Omental fat pad (tissue), 4 donors: ENCODE results near the gene CRYBA1. TPM values are rescaled to one million over a fixed set of nuclear protein-coding genes. Genes with fewer than 3 reads are reported as not detected.

Experiments
- ATAC-seq: fragments of 150-250 bp; one replicate; pipeline ENCODE4 v1.9.1; 2016; ENCODE audit warnings: mild to moderate bottlenecking, moderate library complexity; ENCODE audit not compliant: low FRiP score
- DNase-seq: peaks from one replicate; pipeline ENCODE4 v3.0.0-alpha.2; 2019; ENCODE audit warnings: low spot score
- CTCF ChIP-seq, 3 donors: fragments of 450-650 bp; IDR thresholded peaks; one replicate each; pipeline ENCODE4 v1.5.1; 2016 to 2017; ENCODE audit warnings: antibody characterized with exemption in 3 of 3, mild to moderate bottlenecking in 3 of 3, moderate library complexity in 2 of 3
- total RNA-seq, 4 donors: library from RNA; depleted of rRNA; stranded (reverse); fragments of >200 nt; gene quantifications; one replicate each; pipeline ENCODE4 v1.1.0, GENCODE V29; 2016

CRYBA1 gene
- total RNA-seq, 4 donors from 2014 or later = not detected

GRCh38 chr17:29279397-29280070 lies 32.9 kb downstream of the CRYBA1 start:
- TF ChIP-seq CTCF (IDR thresholded peaks at IDR 0.05) = no peak
- ATAC-seq = no peak
- DNase-seq = no peak

GRCh38 chr17:29283496-29283895 lies 36.8 kb downstream of the CRYBA1 start:
- no peak for ATAC-seq
- TF ChIP-seq CTCF (IDR thresholded peaks at IDR 0.05) = no peak
- DNase-seq = no peak

GRCh38 chr17:29283961-29284360 lies 37.3 kb downstream of the CRYBA1 start:
- TF ChIP-seq CTCF (IDR thresholded peaks at IDR 0.05) = no peak
- ATAC-seq = no peak
- DNase-seq = no peak

- ATAC-seq (no peak), DNase-seq (no peak)
- no peak for TF ChIP-seq CTCF (IDR thresholded peaks at IDR 0.05)
These were observed 43.2 kb downstream of the CRYBA1 start for GRCh38 chr17:29289852-29290251.

GRCh38 chr17:29291163-29291752 lies 44.6 kb downstream of the CRYBA1 start:
- no peak for ATAC-seq
- peak in 1 of 3 donors; percentile 16 for TF ChIP-seq CTCF (IDR thresholded peaks at IDR 0.05)
- no peak for DNase-seq

DNA sequence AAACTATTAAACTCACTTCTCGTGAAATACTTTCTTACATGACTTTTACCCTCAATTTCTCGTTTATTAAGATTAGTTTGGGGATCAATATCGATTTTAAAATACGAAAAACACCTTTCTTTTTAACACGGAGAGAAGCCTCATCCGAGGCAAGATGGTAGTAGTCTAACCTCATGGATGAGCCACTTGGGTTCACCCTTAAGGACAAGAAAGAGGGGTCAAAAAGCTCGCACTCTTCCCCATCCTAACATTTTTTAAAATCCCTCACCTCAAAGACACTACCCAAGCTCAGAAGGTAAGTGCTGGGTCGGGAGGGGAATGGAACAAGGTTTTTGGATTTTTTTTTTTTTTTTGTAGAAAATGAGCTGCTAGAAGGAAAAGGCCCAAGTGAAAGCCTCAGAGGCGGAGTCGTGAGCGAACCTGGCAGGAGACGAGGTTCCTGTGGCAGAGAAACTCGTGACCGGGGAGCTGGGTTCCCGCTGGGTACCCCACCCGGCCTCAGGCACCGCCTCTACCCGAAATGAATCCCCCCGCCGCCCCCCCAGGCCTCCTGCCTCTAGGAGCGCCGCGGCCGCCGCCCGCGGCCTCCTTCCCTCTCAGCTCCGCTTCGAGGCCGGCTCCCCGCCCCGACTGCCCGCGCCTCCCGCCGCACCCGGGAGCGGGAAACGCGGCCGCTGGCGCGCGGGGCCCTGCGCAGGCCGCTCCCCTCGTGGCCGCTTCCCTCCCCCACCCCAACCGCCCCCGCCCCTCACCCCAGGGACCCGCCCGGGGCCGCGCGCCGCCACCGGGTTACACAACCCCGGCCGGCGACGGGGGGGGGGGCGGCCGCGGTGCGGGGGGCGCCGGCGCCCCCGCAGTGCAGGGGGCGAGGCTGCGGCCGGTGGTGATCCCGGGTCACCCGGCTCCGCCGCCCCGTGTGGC lies 45.7 kb downstream of the CRYBA1 start:
- DNase-seq (no peak), ATAC-seq (peak; percentile 34)
- TF ChIP-seq CTCF (IDR thresholded peaks at IDR 0.05) = no peak
